Prostate gland (tissue), 2 donors: ENCODE data around the gene CXADR. TPM values are rescaled to one million over a fixed set of nuclear protein-coding genes. Genes with fewer than 3 reads are reported as not detected.
"Not testable (repeated sequence)": the region's sequence is repeated elsewhere in the genome, so short reads cannot be mapped to it uniquely, and the experiment has no call there.

Experiments
- DNase-seq: peaks from one replicate; pipeline ENCODE4 v3.0.0-alpha.2; 2019; ENCODE audit warnings: low spot score
- H3K27ac ChIP-seq, 2 donors: fragments of 200-600 bp; sonication (generic); 2 replicates each; pipeline ENCODE4 v1.5.1; 2017 to 2019
- H3K27me3 ChIP-seq: fragments of 200-600 bp; sonication (generic); replicated peaks from 2 replicates; pipeline ENCODE4 v1.5.1; 2019; ENCODE audit not compliant: insufficient read depth
- H3K36me3 ChIP-seq, 2 donors: fragments of 200-600 bp; sonication (generic); 1 replicate in 1 of 2; 2 replicates in 1 of 2; pipeline versions ENCODE4 v1.5.1 to v1.8.1; 2017 to 2019
- H3K4me1 ChIP-seq: fragments of 200-600 bp; sonication (generic); replicated peaks from 2 replicates; pipeline ENCODE4 v1.5.1; 2019
- H3K4me3 ChIP-seq, 2 donors: fragments of 200-600 bp; sonication (generic); 2 replicates each; pipeline ENCODE4 v1.5.1; 2017 to 2019
- H3K9me3 ChIP-seq: fragments of 200-600 bp; sonication (generic); 2 replicates; pipeline ENCODE4 v1.5.1; 2017
- CTCF ChIP-seq, 4 experiments: fragments of 200-600 bp in 2 of 4; fragments of 450-650 bp in 2 of 4; sonication (generic) in 2 of 4; IDR thresholded peaks; 1 replicate in 3 of 4; 2 replicates in 1 of 4; pipeline ENCODE4 v1.5.1; 2016 to 2019; ENCODE audit warnings: antibody characterized with exemption in 4 of 4, mild to moderate bottlenecking in 2 of 4, moderate library complexity in 2 of 4
- POLR2A ChIP-seq: fragments of 450-650 bp; IDR thresholded peaks from one replicate; pipeline ENCODE4 v1.6.1; 2016; ENCODE audit warnings: antibody characterized with exemption, mild to moderate bottlenecking
- POLR2AphosphoS5 ChIP-seq: sonication (generic); formaldehyde crosslinking; IDR thresholded peaks from one replicate; pipeline ENCODE4 v1.6.1; 2017; ENCODE audit warnings: antibody characterized with exemption
- WGBS: methylation state at CpG from one replicate; pipeline ENCODE4 v1.1.5; 2018; 5-methylcytosine and 5-hydroxymethylcytosine counted together
- intact Hi-C: fragments of 100-400 bp; cut with DNase I; formaldehyde crosslinking; loops from one replicate; pipeline ENCODE4 v1.14.2; 2022
- total RNA-seq, 2 donors: library from RNA; depleted of rRNA; stranded (reverse); fragments of >200 nt; gene quantifications; one replicate each; pipeline ENCODE4 v1.1.0, GENCODE V29; 2016

Gene CXADR
- total RNA-seq, 2 donors from 2014 or later = 93.0 to 127 TPM

- Histone ChIP-seq H3K4me3 (peak overlapping the region; percentile 71 to 77), H3K27ac (peak overlapping the region; percentile 84), H3K36me3 (no peaks in the 10 kb centered on the region), H3K9me3 (no peaks in the 10 kb centered on the region), H3K27me3 (no peaks in the 10 kb centered on the region), H3K4me1 (no peaks in the 10 kb centered on the region)
- intact Hi-C loops = no loop called here
- 49% methylated on average over 13 of the region's 13 CpGs for WGBS
- TF ChIP-seq POLR2A (no peak), CTCF (IDR thresholded peaks at IDR 0.05) (no peak), POLR2AphosphoS5 (no peak)
- peak; percentile 10 for DNase-seq
Observed at GRCh38 chr21:17514124-17514845, 1.4 kb downstream of the CXADR start.

- H3K9me3 ChIP-seq, H3K4me1 ChIP-seq, H3K27me3 ChIP-seq, H3K36me3 ChIP-seq, H3K4me3 ChIP-seq, H3K27ac ChIP-seq, DNase-seq, intact Hi-C loops: not testable (repeated sequence)
- WGBS = 94% methylated on average over 1 of the region's 1 CpG
Observed at GRCh38 chr21:17517008-17517407, 4.2 kb downstream of the CXADR start.

- Histone ChIP-seq H3K4me1 (no peaks in the 10 kb centered on the region), H3K4me3 (no peak overlapping the region), H3K27ac (no peak overlapping the region), H3K27me3 (no peaks in the 10 kb centered on the region), H3K9me3 (no peaks in the 10 kb centered on the region), H3K36me3 (no peaks in the 10 kb centered on the region)
- DNase-seq = no peak
- no peak for TF ChIP-seq POLR2AphosphoS5
- intact Hi-C loops = no loop called here
- 89% methylated on average over 2 of the region's 2 CpGs for WGBS
Observed at GRCh38 chr21:17519208-17519738, 6.4 kb downstream of the CXADR start.

- no peak overlapping the region for H3K27ac ChIP-seq
- intact Hi-C loops = no loop called here
Observed at GRCh38 chr21:17519965-17520609, 7.2 kb downstream of the CXADR start.

GRCh38 chr21:17523007-17523451 lies 10.2 kb downstream of the CXADR start:
- H3K9me3 ChIP-seq = no peaks in the 10 kb centered on the region
- intact Hi-C loops = no loop called here
- TF ChIP-seq POLR2AphosphoS5 (no peak), CTCF (IDR thresholded peaks at IDR 0.05) (no peak), POLR2A (no peak)
- H3K27me3 ChIP-seq = no peaks in the 10 kb centered on the region
- H3K4me1 ChIP-seq = no peaks in the 10 kb centered on the region
- no peak overlapping the region for H3K27ac ChIP-seq
- no peak for DNase-seq
- H3K36me3 ChIP-seq = no peaks in the 10 kb centered on the region
- no peak overlapping the region for H3K4me3 ChIP-seq
- 65% methylated on average over 2 of the region's 2 CpGs for WGBS

More at GRCh38 chr21:17519965-17520609, 7.2 kb downstream of the CXADR start:
- H3K4me3 ChIP-seq = no peak overlapping the region
- H3K4me1 ChIP-seq = no peaks in the 10 kb centered on the region
- no peak for DNase-seq
- 79% methylated on average over 8 of the region's 8 CpGs for WGBS
- H3K27me3 ChIP-seq = no peaks in the 10 kb centered on the region
- TF ChIP-seq POLR2A (no peak), CTCF (IDR thresholded peaks at IDR 0.05) (no peak), POLR2AphosphoS5 (no peak)
- H3K36me3 ChIP-seq = no peaks in the 10 kb centered on the region
- no peaks in the 10 kb centered on the region for H3K9me3 ChIP-seq

- H3K4me1 ChIP-seq, DNase-seq, H3K4me3 ChIP-seq, intact Hi-C loops, H3K27me3 ChIP-seq, H3K9me3 ChIP-seq, H3K36me3 ChIP-seq, H3K27ac ChIP-seq: not testable (repeated sequence)
- 93% methylated on average over 10 of the region's 10 CpGs for WGBS
Observed at GRCh38 chr21:17523979-17524494, 11.2 kb downstream of the CXADR start.
